Kidney (tissue), 14 donors: ENCODE measurements around the gene RAD51B. TPM values are rescaled to one million over a fixed set of nuclear protein-coding genes. Genes with fewer than 3 reads are reported as not detected.
A peak's percentile ranks its signal among the peaks of the same experiment; 100 is the strongest.

Experiments
- DNase-seq, 5 donors: peaks; one replicate each; pipeline ENCODE4 v3.0.0-alpha.2; 2013 to 2020
- FAIRE-seq: peaks from 2 replicates; lab custom pipeline; 2012; peaks lifted over from hg19 to GRCh38; lab: Jason Lieb, UNC
- H3K27ac ChIP-seq, 2 donors: one replicate each; pipeline ENCODE4 v1.7.0; 2013; ENCODE audit warnings: low read depth in 2 of 2, low read length in 2 of 2, inconsistent platforms in 1 of 2
- H3K27me3 ChIP-seq: one replicate; pipeline ENCODE4 v1.7.1; 2013; ENCODE audit warnings: low read length, inconsistent platforms; ENCODE audit not compliant: control insufficient read depth, insufficient read depth
- H3K36me3 ChIP-seq, 3 donors: one replicate each; pipeline versions ENCODE4 v1.7.0 to v1.7.1; 2013; ENCODE audit warnings: low read length in 3 of 3, control low read depth in 1 of 3, inconsistent platforms in 1 of 3; ENCODE audit not compliant: insufficient read depth in 3 of 3, control insufficient read depth in 2 of 3
- H3K4me1 ChIP-seq, 3 donors: one replicate each; pipeline versions ENCODE4 v1.7.0 to v1.7.1; 2013; ENCODE audit warnings: low read length in 3 of 3, inconsistent platforms in 1 of 3, low read depth in 1 of 3; ENCODE audit not compliant: control insufficient read depth in 2 of 3, insufficient read depth in 2 of 3
- H3K4me3 ChIP-seq, 3 donors: one replicate each; pipeline versions ENCODE4 v1.7.0 to v1.8.1; 2013; ENCODE audit warnings: low read length in 3 of 3, control low read depth in 1 of 3, inconsistent platforms in 1 of 3
- H3K9ac ChIP-seq, 3 donors: one replicate each; pipeline versions ENCODE4 v1.7.0 to v1.7.1; 2013; ENCODE audit warnings: low read length in 3 of 3, control low read depth in 1 of 3, inconsistent platforms in 1 of 3
- H3K9me3 ChIP-seq, 3 donors: one replicate each; pipeline versions ENCODE4 v1.7.0 to v1.7.1; 2013; ENCODE audit warnings: low read length in 3 of 3, control low read depth in 1 of 3, inconsistent platforms in 1 of 3; ENCODE audit not compliant: control insufficient read depth in 2 of 3, insufficient read depth in 1 of 3
- intact Hi-C: fragments of 100-400 bp; cut with DNase I; formaldehyde crosslinking; loops from one replicate; pipeline ENCODE4 v1.11.1; 2022
- polyA plus RNA-seq: library from polyadenylated mRNA; stranded (reverse); fragments of 350-450 nt; fragmentation: Illumina TruSeq; extraction: RNeasy Lipid Tissue Mini Kit (QIAGEN cat#74804); gene quantifications from one replicate; pipeline ENCODE4 v1.2.3, GENCODE V29; 2014; ENCODE audit warnings: low read depth, low replicate concordance; ENCODE audit not compliant: insufficient read depth
- total RNA-seq: library from RNA; stranded (reverse); fragmentation: NEBNext Ultra II Directional; extraction: Animal tissue kit (Norgen Biotek cat#: 25700); gene quantifications from one replicate; pipeline ENCODE4 v1.2.1, GENCODE V29; 2021
- TF ChIP-seq, protein P1 (sequence below): IDR thresholded peaks from 3 replicates; pipeline ENCODE4 v1.5.1; 2012; ENCODE audit warnings: mild to moderate bottlenecking, moderate library complexity, borderline replicate concordance; ENCODE audit not compliant: insufficient read depth; ENCODE audit errors: extremely low read depth
- donor health status: control.
- donor health status: control.
- donor health status: control.
- donor health status: control.
- donor health status: control.
- donor health status: DM: yes; HTN: yes; CAD: no.
- donor health status: Normal renal cell carcinoma (clear cell type).

Gene RAD51B
- total and polyA plus RNA-seq, 2 donors from 2014 or later: 6.9 to 18.0 TPM

DNA sequence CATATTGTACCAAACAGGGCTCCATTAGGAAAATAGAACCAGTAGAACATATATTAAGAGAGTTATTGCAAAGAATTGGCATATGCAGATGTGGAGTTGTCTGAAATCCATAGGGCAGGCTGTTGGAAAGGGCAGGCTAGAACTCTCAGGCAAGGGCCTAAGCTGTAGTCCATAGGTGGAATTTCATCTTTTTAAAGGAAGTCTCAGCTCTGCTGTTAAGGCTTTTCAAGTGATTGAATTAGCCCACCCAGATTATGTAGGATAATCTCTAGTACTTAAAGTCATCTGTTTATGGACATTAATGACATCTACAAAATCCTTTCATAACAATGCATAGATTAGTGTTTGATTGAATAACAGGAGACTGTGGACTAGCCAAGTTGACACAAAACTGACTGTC is 59.4 kb downstream of the RAD51B start:
- intact Hi-C loops: no loop called here

DNA sequence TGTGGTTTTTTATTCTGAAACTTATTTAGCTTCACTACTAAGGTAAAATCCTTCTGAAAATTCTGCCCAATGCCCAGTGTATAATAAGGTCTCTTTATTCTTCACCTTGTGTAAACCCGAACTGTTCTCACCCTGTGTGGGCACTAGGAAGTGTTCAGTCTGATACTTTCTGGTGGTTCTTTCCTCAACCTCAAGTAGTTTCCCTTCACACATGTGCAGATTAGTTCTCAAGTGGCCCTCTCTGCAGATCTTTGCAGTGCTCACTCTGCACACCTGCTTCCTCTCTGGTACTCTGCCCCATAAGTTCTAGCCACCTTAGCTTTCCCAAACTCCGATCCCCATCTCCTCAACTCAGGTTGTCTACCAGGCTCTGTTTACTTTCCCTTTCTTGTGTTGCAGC is 61.6 kb downstream of the RAD51B start:
- FAIRE-seq (no peak), DNase-seq (no peak)
- no peak overlapping the region for H3K9ac ChIP-seq
- H3K27me3 ChIP-seq: no peaks in the 10 kb centered on the region
- H3K4me3 ChIP-seq: no peak overlapping the region
- H3K9me3 ChIP-seq: no peaks in the 10 kb centered on the region
- no peaks in the 10 kb centered on the region for H3K36me3 ChIP-seq
- no peak overlapping the region for H3K27ac ChIP-seq
- TF ChIP-seq, protein P1, sequence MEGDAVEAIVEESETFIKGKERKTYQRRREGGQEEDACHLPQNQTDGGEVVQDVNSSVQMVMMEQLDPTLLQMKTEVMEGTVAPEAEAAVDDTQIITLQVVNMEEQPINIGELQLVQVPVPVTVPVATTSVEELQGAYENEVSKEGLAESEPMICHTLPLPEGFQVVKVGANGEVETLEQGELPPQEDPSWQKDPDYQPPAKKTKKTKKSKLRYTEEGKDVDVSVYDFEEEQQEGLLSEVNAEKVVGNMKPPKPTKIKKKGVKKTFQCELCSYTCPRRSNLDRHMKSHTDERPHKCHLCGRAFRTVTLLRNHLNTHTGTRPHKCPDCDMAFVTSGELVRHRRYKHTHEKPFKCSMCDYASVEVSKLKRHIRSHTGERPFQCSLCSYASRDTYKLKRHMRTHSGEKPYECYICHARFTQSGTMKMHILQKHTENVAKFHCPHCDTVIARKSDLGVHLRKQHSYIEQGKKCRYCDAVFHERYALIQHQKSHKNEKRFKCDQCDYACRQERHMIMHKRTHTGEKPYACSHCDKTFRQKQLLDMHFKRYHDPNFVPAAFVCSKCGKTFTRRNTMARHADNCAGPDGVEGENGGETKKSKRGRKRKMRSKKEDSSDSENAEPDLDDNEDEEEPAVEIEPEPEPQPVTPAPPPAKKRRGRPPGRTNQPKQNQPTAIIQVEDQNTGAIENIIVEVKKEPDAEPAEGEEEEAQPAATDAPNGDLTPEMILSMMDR: no peak
- no peaks in the 10 kb centered on the region for H3K4me1 ChIP-seq
- intact Hi-C loops: no loop called here

More for the DNA sequence above, 59.4 kb downstream of the RAD51B start:
- H3K36me3 ChIP-seq: no peaks in the 10 kb centered on the region
- no peak overlapping the region for H3K27ac ChIP-seq
- H3K27me3 ChIP-seq: no peaks in the 10 kb centered on the region
- H3K4me1 ChIP-seq: no peaks in the 10 kb centered on the region
- H3K9me3 ChIP-seq: no peaks in the 10 kb centered on the region
- no peak overlapping the region for H3K4me3 ChIP-seq
- DNase-seq (no peak), FAIRE-seq (no peak)
- TF ChIP-seq, protein P1: no peak
- H3K9ac ChIP-seq: no peak overlapping the region

DNA sequence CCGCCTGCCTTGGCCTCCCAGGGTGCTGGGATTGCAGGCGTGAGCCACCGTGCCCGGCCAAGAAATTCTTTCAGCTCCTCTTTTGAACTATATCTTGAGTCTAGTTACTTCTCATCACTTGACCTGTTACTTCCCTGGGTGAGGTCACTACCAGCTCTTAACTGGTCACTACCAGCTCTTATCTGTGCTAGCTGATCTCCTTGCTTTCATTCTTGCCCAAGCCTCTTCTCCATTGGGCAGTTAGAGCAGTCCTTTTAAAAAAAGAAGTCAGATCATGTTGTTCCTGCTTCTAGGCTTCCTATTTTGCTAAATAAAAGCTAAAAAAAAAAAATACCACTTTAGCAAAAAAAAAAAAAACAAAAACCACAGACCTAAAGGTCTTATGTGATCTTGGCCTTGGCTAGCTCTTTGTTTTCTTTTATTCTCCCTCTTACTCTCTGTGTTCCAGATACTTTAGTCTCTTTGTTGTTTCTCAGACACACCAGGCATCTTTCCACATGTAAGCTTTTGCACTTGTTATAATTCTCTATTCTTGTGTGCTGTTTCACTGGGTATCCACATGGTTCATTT is 63.5 kb downstream of the RAD51B start:
- H3K4me3 ChIP-seq: no peak overlapping the region
- H3K9me3 ChIP-seq: no peaks in the 10 kb centered on the region
- TF ChIP-seq, protein P1: no peak
- DNase-seq (no peak), FAIRE-seq (no peak)
- H3K36me3 ChIP-seq: no peaks in the 10 kb centered on the region
- H3K27me3 ChIP-seq: no peaks in the 10 kb centered on the region
- no peak overlapping the region for H3K27ac ChIP-seq
- no peaks in the 10 kb centered on the region for H3K4me1 ChIP-seq
- H3K9ac ChIP-seq: no peak overlapping the region
- intact Hi-C loops: no loop called here

DNA sequence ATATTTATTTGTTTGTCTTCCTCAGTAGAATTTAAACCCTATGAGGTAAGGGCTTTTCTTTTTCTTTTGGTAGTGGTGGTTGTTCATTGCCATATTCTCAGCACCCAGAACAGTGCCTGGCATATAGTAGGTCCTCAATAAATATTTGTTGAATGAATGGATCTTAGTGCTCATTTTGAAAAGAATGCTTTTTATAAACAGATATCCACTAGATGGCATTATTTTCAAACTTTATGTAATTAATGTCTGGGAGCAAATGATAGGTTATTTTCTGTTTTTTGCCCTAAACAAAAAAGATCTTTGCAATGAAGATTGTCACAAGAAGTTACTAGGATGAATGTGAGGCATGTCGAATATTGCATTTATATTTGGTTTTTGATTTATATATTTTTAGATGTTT is 64.1 kb downstream of the RAD51B start:
- Histone ChIP-seq H3K9me3 (no peaks in the 10 kb centered on the region), H3K36me3 (no peaks in the 10 kb centered on the region), H3K27me3 (no peaks in the 10 kb centered on the region), H3K4me1 (no peaks in the 10 kb centered on the region), H3K9ac (no peak overlapping the region), H3K4me3 (no peak overlapping the region), H3K27ac (no peak overlapping the region)
- intact Hi-C loops: no loop called here
- TF ChIP-seq, protein P1: no peak
- FAIRE-seq (peak; percentile 65), DNase-seq (peak in 1 of 5 donors; percentile 53)
